GM21737 (cell line): ENCODE data around the gene KLRF1.

Source experiments
- ATAC-seq: cut with Tn5 transposase; IDR thresholded peaks from one replicate; pipeline ENCODE4 v1.9.1; 2021; ENCODE audit warnings: mild to moderate bottlenecking, moderate library complexity; ENCODE audit not compliant: unreplicated experiment

KLRF1 gene, protein sequence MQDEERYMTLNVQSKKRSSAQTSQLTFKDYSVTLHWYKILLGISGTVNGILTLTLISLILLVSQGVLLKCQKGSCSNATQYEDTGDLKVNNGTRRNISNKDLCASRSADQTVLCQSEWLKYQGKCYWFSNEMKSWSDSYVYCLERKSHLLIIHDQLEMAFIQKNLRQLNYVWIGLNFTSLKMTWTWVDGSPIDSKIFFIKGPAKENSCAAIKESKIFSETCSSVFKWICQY

DNA sequence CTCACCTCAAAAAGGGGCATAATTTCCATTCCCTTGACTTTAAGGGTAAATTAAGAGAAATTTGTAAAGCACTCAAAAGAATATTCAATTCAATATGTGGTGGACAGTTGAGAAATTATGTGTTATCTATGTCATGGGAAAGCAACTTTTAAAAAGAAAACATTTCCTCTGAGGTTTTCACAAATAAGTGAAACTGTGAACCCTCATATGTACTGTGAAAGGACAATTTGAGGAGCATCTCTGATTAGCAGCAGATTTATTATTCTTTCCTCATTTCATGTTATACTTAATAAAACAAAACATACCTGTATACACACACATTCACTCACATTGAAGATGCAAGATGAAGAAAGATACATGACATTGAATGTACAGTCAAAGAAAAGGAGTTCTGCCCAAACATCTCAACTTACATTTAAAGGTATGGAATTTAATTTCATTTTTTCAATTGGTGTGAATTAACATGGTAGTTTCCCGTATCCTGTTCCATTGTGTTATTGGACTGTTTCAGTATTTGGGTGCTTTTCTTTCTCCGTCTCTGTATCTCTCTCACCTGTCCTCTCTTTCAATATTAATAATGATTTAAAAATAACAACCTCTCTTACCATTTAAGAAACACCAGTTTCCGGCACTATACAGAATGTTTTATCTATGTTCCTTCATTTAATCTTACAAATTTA lies at the start of gene KLRF1:
TSS of gene KLRF1 (plus strand) at position 273 of the 680 bp plus-strand sequence. CDS start at position 337, 64 bp downstream.
- no peak for ATAC-seq

DNA sequence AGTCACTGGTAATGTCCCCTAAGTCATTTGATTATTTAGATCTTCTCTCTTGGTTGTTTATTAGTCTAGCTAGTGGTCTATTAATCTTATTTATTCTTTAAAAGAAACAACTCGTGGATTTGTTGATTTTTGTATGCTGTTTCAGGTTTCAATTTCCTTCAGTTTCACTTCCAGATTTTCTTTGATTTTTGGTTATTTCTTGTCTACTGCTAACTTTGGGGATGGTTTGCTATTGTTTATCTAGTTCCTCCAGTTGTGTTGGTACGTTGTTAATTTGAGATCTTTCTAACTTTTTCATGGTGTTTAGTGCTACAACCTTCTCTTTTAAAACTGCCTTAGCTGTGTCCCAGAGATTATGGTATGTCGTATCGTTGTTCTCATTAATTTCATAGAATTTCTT lies 48.1 kb upstream of the KLRF1 start:
- no peak for ATAC-seq

DNA sequence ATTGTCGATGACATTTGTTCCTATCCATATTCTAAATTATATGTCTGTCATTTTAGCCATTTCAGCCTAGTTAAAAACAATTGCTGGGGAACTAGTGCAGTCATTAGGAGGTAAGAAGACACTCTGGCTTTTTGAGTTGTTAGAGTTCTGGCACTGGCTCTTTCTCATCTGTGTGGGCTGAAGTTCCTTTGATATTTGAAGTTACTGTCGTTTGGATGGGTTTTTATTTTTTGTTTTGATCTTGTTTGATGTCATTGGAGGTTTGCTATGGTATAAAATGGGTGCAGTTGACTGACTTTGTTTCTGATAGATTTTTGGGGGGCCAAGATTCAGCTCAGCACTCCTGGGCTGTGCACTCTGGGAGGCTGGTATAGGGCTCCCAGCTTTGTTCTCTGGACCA lies 45.9 kb upstream of the KLRF1 start:
- ATAC-seq = no peak

DNA sequence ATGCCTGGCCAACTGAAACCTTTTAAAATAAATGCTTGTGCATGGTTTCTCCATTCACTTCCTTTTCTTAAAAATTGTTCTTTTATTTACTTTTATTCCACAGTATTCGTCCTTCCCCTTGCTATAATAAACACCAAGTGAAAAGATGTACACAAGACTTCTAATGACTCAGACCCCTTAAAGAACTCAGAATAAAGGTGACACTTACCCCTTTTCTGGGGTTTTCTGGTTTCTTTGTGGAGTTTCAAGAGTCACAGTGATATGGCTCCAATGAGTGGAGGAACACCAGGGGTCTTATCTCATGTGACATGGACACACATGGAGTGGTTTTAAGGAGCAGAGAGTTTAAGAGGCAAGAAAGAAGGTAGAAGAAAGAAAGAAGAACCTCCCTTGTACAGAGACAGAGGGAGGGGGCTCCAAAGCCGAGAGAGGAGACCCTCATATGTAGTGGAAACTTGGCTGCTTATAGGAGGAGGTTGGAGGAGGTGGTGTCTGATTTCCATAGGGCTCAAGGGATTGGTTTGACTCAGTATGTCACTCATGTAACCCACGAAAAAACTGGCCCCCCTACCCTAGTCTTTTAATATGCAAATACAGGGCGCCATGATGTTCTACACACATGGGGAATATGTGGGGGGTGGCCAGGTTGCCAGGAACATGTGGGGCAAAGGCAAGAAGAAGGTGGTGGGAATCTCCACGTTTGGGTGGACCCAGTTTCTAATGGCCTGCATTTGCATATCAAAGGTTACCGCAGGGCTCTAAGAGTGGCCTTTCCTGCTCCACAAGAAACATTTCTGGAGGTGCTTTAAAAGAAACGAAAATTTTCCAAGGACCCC lies 44.5 kb upstream of the KLRF1 start:
- ATAC-seq = no peak

DNA sequence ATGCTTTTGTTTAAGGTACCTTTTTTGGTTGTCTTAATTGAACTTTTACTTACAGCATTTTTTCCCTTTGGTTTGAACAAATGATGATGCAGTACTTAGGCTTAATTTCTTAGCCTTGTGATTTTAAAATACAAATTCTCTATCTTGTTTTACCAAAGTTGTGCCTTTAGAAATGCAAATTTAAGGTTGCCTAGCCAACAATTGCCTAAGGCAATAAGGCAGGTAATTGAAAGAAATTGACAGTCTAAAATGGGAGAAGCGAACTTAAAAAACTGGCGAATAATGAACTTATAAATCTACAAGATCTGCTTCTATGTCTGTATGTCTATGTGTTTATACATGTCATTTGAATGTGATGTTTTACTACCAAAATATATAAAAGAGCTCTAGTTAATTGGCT lies 43.0 kb upstream of the KLRF1 start:
- ATAC-seq = no peak

DNA sequence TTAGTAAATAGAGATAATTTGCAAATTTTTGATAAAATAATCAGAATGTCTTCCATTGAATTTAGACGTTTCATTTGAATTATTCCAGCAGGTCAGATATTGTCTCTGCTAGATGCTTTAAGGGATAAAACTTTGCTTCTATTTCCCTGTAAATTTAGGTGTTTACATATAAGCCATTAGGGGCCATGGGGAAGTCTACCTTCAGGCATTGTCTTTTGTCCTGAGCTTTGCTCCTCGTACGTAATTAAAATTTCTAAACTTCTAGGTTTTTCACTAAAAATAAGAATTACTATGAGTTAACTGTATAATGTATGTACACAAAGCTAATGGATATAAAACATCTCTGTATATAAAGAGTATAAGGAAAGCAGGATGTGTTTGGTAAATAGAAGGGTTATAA lies 42.5 kb upstream of the KLRF1 start:
- no peak for ATAC-seq

DNA sequence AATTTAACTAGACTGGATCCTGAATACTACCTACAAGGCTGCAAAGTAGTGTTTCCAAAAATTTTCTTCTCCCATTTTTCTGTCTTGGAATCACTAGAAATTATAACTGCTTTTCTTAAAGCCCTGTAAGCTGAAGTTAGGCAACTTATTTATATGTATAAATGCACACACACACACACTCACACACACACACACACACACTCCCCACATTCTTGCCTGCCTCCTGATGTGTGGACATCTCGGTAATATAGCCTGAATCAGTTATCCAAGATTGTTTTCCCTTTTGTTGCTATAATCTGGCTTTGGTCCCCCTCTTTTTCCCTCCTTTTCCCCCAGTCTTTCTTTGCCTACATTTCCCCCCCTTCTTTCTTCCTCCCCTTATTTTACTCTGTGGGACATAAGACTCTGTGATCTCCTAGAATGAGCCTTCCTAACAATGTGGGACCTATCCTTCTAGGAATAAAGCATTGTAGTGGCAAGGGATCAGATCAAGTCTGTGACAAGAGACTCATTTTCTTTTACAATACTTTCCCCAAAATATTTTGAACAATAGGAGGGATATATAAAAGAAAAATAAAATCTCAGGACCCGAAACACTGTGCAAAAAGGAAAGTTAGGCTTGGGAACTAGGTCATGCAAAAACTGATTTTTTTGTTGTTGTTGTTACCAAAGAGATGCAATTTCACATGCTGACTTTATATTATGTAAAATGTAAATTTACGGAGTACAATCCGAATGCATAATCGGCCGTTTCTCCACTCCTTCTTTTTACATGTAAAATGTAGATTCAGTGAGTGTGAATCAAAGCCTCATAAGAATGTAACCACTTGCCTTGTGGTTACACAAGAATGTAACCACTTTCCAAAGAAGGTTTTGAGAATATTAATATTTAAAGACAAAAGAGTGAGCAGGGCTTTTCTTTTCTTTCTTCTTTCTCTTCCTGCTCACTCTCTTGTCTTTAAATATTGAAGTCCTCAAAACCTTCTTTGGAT lies 40.3 kb upstream of the KLRF1 start:
- ATAC-seq = no peak

DNA sequence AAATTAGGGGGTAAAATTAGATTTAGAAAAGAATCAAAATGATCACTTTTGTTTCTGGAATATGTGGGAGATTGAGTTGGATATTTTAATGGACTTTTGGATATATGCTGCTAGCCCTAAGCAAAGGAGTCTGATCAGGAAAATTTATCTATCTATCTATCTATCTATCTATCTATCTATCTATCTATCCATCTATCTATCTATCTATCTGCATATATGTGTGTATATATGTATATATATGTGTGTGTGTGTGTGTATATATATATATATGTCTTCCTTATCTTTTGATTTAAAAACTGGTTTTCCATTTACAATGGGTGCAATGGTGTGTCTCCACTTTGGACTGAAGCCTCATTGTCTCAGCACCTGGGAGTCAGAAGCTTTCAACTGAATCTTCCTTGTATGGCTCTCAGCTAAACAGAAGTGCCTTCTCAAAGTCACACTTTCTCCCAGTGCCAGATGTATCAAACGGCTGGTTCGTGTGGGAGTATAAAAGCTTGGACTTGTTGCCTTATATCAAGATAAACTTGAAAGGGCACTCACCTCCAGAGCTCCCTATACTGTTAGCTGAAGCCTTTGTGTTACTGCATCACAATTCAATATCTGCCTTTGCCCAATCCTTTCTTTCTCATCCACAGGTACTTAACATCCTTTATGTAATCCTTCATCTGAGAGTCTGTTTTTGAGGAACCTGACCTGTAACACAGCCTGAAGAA lies 34.9 kb upstream of the KLRF1 start:
- no peak for ATAC-seq

DNA sequence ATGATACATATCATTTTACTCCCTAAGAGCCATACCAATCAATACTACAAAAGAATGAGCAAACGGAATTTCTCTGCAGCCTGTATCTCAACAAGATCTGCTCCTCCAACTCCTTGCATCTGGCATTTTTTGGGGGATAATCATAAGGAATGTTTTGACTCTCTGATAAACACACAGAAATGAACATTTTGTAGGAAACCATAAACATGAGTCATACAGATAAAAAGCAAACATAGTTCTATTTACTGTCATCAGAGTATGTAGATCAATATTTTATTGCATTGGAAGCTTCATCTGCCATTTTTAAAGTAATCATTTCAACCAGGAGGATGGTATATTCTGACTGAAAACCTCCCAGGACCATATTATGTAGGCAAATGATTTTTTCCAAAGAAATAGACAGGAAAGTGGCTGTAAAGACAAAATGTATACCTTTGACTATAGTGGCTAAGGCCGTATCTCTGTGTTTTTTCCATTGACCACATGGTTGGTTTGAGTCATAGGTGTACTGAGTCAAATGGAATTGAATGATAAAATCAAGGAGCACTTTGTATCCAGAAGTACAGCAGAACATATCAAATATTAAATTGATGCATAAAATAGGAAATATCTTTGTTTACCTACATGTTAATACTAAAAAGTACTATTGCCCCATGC lies 34.2 kb upstream of the KLRF1 start:
- no peak for ATAC-seq

DNA sequence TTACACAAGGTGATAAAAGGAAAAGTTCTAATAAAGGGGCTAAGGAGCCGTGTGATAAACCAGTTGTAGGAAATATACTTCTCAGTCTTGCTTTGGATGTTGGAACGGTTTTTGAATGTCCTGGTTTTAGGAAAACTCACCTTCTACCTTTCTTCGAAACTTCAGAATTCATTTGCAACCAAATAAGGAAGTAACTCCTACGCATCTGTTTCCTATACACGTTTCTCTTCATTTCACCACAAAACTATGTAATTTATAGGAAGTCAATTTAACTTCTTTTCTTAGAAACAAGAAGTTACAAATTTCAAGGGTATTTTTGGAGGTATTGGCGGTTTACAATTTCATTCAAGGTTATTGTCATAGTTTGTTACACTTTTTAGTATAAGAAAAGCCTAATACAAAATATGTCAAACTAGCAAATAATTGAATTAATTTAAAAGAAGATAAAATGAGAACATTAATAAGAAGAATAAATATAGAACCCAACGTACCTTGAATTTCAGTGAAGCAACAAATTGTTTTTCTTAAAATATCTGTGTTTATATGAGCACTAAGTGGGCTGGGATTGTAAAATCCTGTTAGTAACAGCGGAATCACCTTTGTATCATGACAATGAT lies 33.4 kb upstream of the KLRF1 start:
- no peak for ATAC-seq

DNA sequence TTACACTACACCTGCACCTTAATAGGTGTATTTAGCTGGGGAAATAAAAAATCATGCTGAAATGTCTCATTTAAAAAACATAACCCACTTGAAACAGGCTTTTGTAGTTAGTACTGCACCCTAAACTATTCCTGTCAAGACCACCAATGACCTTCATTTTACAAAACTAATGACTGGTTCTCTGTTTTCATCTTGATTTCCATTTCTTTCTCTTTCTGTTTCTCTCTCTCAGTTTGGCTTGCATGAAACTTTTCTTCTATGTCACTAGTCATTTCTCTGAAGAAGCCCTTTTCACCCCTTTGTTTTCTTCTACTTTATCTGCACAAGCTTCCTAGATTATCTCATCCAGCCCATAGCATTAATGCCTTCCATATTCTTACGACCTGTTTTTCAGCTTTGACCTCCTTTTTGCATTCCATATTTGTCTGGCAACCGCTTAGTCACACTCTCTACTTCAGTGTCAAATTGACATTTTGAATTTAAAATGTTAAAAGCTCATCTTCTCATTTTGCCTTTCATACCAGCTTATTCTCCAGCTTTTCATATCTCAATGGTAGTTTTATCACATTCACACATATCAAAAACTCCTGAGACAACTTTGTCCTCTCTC lies 32.7 kb upstream of the KLRF1 start:
- ATAC-seq = no peak

DNA sequence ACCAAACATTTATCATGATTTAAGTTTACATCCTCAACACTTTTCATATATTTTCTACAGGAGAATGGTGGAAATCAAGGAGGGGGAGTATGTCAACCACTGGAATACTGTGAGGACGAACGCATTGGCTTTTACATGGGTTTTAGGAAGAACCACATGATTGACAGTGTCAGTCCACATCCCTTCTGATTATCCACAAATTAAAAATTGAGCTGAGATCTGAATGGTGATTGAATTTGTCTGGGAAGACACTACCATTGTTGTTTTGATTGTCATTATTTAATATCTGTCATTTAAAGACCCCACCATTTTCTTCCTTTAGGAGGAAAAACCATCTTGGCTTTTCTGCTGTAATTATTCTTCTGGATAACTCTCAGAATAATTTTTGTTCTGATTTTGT lies 31.3 kb upstream of the KLRF1 start:
- ATAC-seq = no peak

DNA sequence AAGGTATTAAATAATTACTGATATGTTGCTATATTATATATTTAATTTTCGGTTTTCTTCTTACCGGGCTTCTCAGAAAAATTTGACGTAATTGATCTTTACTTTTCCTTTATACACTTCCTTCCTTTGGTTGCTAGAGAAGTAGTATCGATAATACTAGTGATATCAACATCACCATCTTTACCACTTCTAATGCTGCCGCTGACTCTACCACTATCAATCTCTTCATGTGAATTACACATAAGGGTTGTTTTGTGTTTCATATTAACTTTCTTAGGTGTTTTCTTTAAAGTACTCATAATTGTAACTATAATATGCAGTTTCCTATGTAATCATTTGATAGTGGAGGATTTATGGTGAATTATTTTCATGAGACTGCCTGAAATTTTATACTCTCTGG lies 30.9 kb upstream of the KLRF1 start:
- ATAC-seq = no peak

DNA sequence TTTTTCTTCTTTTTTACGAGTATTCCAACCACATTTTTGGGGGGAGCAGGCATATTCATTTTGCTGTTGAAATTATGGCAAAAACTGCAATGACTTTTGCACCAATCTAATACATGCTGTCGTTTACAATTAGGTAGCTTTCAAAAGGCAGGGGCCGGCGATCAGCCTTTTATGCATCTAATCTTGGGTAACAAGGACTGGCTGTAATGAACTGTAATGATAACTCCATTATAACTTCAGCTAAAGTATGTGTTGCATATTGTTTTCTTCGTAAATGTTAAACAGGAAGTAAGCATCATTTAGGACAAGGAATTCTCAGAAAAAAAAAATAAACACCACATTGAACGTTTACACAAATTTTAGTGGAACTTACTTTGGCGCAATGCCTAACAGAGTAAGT lies 30.3 kb upstream of the KLRF1 start:
- no peak for ATAC-seq

DNA sequence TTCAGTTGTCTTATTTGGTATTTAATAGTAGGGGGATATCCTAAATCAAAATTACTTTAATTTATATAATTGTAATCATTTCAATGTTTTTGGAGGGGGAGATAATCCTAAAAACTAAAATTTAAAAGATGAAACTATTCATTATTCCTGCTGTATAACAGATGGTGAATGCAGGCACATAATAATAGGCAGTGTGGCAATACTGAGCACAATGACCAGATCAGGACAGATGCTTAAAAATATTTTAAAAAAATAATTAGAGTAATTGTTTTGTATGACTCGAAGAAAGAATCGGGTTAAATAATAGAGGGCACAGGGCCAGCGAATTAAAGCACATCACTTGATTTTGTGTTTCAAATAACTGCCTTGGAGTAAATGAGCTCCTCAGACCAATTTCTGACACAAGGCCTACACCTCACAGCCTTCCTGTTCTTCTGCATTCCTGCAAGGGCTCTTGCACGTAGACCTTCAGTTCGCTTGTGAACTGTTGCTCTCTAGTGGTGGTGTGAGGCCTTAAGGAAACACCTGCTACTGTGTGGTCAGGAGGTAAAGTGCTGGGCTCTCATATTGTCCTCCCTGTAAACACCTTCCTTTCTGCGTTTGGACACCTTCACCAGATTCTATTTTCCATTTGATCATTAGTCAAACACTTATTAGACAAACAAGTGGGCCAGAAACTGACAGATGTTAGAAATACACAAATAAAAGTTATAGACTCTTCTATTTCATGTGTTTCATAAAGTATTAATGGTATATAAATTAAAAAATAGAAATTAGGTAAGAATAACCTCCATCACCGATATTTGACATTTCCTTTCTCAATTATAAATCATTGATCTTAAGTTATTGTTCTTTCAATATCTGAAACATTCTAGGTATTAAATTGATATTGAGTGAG lies 29.3 kb upstream of the KLRF1 start:
- ATAC-seq = peak; percentile 99

DNA sequence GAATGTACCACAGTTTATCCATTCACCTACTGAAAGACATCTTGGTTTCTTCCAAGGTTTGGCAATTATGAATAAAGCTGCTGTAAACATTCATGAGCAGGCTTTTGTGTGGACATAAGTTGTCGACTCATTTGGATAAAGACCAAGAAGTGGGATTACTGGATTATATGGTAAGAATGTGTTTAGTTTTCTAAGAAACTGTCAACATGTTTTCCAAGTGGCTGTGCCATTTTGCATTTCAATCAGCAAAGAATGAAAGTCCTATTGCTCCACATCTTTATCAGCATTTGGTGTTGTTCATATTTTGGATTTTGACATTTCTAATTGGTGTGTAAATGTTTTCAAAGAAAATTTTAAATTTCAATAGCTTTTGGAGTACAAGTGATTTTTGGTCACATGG lies 27.3 kb upstream of the KLRF1 start:
- no peak for ATAC-seq

DNA sequence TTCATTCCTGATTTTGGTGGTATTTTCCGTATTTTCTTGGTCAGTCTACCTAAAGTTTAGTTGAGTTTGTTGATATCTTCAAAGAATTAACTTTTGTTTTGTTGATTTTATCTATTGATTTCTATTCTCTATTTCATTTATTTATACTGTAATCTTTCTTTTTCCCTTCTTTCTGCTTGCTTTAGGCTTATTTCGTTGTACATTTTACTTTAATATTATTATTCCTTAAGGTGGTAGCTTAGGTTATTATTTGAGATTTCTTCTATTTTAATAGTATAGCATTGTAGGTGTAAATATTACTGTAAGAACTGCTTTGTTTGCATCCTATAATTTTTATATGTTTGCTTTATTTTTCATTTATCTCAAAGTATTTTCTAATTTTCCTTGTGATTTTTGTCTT lies 21.4 kb upstream of the KLRF1 start:
- ATAC-seq = no peak

DNA sequence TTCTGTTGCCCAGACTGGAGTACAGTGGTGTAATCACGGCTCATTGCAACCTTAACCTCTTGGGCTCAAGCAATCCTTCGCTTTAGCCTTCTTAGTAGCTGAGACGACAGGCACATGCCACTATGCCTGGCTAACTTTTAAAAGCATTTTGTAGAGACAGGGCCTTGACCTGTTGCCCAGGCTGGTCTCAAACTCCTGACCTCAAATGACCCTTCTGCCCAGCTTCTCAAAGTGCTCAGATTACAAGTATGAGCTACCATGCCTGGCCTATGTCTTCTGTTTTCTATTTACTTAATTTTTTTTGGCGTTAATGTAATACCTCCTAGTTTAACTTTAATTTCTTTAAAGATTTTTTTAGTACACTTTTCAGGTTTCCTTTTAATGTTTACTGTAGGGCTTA lies 20.6 kb upstream of the KLRF1 start:
- no peak for ATAC-seq
